ENCODE data around the gene DLK2. TPM values are rescaled to one million over a fixed set of nuclear protein-coding genes. Genes with fewer than 3 reads are reported as not detected.
A peak's percentile ranks its signal among the peaks of the same experiment; 100 is the strongest.

The DLK2 gene
- total and polyA plus RNA-seq, 2 of the 13 experiments (the other 11 are each of a cell fraction or from before 2014, with no cell fraction given), result 1.2 to 3.8 TPM

DNA sequence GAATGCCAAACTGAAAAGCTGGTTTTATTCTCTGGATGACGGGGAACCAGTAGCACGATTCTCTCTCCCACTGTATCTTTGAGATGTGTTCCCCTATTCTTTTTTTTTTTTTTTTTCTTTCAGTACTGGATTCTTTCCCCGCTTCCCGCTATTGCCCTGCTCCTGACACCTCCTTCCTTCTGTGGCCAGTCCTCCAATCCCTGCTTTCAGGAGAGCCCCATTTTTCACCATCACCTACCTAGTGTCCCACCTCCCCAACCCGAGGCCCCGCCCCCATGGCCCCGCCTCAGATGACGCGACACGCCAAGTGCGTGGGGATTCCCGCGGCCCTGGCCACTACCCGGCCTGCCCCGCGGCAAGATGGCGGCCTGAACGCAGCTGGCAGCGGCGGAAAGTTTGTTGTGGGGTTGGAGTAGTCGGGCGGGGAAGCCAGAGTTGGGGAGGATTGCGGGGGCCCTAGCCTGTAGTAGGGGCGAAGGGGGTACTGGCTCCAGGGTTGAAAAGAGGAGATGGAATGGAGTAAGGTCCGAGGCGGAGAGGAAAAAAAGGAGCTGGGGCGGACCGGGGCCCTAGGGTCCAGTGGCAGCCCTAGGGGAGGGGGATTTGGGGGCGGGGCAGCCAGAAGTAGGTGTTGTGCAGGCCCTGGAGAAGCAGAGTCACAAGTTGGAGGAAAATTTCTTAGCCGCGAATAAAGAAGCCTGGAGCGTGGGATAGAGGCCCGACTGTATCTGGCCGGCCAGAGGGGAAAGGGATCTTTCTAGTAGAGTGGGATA lies 22.1 kb upstream of the DLK2 start, which contains the start of gene TJAP1 (continued):
- no peak for TF ChIP-seq CCAR2 (optimal IDR thresholded peaks at IDR 0.05; ENCODE audit: low read depth, low read length)
- no peak for TF ChIP-seq ZFAT (CRISPR knock-in tag; conservative IDR thresholded peaks at IDR 0.05)
- TF ChIP-seq ZNF607 (CRISPR knock-in tag; IDR thresholded peaks at IDR 0.05; ENCODE audit: borderline replicate concordance), result peak; percentile 83
- peak; percentile 97 for TF ChIP-seq HDAC1 (CRISPR knock-in tag; IDR thresholded peaks at IDR 0.05)
- peak; percentile 93 for TF ChIP-seq GATAD1 (CRISPR knock-in tag; IDR thresholded peaks at IDR 0.05)
- TF ChIP-seq ZNF557 (CRISPR knock-in tag; IDR thresholded peaks at IDR 0.05), result no peak
- 0 out of 2 replicates have a peak, but pooled peaks have one; percentile 56 for TF ChIP-seq ZNF879 (CRISPR knock-in tag; IDR thresholded peaks at IDR 0.05)
- TF ChIP-seq CCDC6 (CRISPR knock-in tag; IDR thresholded peaks at IDR 0.05), result peak; percentile 83; the same call in 1 of the 2 replicates
- TF ChIP-seq, protein P1, sequence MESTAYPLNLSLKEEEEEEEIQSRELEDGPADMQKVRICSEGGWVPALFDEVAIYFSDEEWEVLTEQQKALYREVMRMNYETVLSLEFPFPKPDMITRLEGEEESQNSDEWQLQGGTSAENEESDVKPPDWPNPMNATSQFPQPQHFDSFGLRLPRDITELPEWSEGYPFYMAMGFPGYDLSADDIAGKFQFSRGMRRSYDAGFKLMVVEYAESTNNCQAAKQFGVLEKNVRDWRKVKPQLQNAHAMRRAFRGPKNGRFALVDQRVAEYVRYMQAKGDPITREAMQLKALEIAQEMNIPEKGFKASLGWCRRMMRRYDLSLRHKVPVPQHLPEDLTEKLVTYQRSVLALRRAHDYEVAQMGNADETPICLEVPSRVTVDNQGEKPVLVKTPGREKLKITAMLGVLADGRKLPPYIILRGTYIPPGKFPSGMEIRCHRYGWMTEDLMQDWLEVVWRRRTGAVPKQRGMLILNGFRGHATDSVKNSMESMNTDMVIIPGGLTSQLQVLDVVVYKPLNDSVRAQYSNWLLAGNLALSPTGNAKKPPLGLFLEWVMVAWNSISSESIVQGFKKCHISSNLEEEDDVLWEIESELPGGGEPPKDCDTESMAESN (CRISPR knock-in tag; conservative IDR thresholded peaks at IDR 0.05), result peak; percentile 73; the same call in 1 of the 2 replicates
- TF ChIP-seq ZNF430 (CRISPR knock-in tag; IDR thresholded peaks at IDR 0.05), result peak; percentile 86
- TF ChIP-seq ZNF563 (CRISPR knock-in tag; IDR thresholded peaks at IDR 0.05), result no peak
- no peak for TF ChIP-seq FIP1L1 (IDR thresholded peaks at IDR 0.05; ENCODE audit: borderline replicate concordance, insufficient read depth, low read depth, low read length)
- TF ChIP-seq ZNF652 (CRISPR knock-in tag; IDR thresholded peaks at IDR 0.05; ENCODE audit: borderline replicate concordance, low read depth), result no peak
- peak; percentile 78 for TF ChIP-seq POGZ (CRISPR knock-in tag; IDR thresholded peaks at IDR 0.05)
- TF ChIP-seq ZNF780A (CRISPR knock-in tag; IDR thresholded peaks at IDR 0.05), result peak; percentile 56; the same call in 1 of the 2 replicates
- TF ChIP-seq SIX4 (CRISPR knock-in tag; IDR thresholded peaks at IDR 0.05), result no peak
- TF ChIP-seq EEA1 (CRISPR knock-in tag; IDR thresholded peaks at IDR 0.05; ENCODE audit: borderline replicate concordance), result no peak
- TF ChIP-seq ZNF383 (CRISPR knock-in tag; IDR thresholded peaks at IDR 0.05; ENCODE audit: borderline replicate concordance), result 0 out of 2 replicates have a peak, but pooled peaks have one; percentile 66
- peak; percentile 83 for TF ChIP-seq THAP11 (CRISPR knock-in tag; IDR thresholded peaks at IDR 0.05)
- TF ChIP-seq HNF4A (CRISPR knock-in tag; IDR thresholded peaks at IDR 0.05), result no peak
- peak; percentile 40; the same call in 1 of the 2 replicates for TF ChIP-seq TBX2 (CRISPR knock-in tag; IDR thresholded peaks at IDR 0.05; ENCODE audit: borderline replicate concordance)
- TF ChIP-seq, protein P2, sequence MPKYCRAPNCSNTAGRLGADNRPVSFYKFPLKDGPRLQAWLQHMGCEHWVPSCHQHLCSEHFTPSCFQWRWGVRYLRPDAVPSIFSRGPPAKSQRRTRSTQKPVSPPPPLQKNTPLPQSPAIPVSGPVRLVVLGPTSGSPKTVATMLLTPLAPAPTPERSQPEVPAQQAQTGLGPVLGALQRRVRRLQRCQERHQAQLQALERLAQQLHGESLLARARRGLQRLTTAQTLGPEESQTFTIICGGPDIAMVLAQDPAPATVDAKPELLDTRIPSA (CRISPR knock-in tag; IDR thresholded peaks at IDR 0.05; ENCODE audit: borderline replicate concordance), result no peak
- 0 out of 2 replicates have a peak, but pooled peaks have one; percentile 30 for TF ChIP-seq ZNF572 (CRISPR knock-in tag; IDR thresholded peaks at IDR 0.05)
- 0 out of 2 replicates have a peak, but pooled peaks have one; percentile 60 for TF ChIP-seq ZNF441 (CRISPR knock-in tag; IDR thresholded peaks at IDR 0.05; ENCODE audit: borderline replicate concordance)
- TF ChIP-seq ZNF788 (CRISPR knock-in tag; IDR thresholded peaks at IDR 0.05; ENCODE audit: borderline replicate concordance), result peak; percentile 77; the same call in 1 of the 2 replicates
- peak; percentile 43; the same call in 1 of the 2 replicates for TF ChIP-seq MIER3 (CRISPR knock-in tag; IDR thresholded peaks at IDR 0.05; ENCODE audit: borderline replicate concordance)
- no peak for TF ChIP-seq ZBTB7B (CRISPR knock-in tag; IDR thresholded peaks at IDR 0.05)
- TF ChIP-seq ZNF850 (CRISPR knock-in tag; conservative IDR thresholded peaks at IDR 0.05), result no peak
